ENCODE results near the gene TMEM273. TPM values are rescaled to one million over a fixed set of nuclear protein-coding genes. Genes with fewer than 3 reads are reported as not detected.

The TMEM273 gene
- total RNA-seq, 1 donor from 2014 or later, result not detected

- H3K27ac Mint-ChIP-seq, result no peak overlapping the region
- H3K9me3 Mint-ChIP-seq, result no peaks in the 10 kb centered on the region
- no peak overlapping the region for H3K4me3 Mint-ChIP-seq
- no peaks in the 10 kb centered on the region for H3K36me3 Mint-ChIP-seq
- peaks cover 4% of the 10 kb centered on the region for H3K4me1 Mint-ChIP-seq (ENCODE audit: unreplicated experiment)
- DNase-seq (ENCODE audit: extremely low spot score, unreplicated experiment), result no peak
- TF ChIP-seq CTCF (conservative IDR thresholded peaks at IDR 0.05), result no peak
- H3K27me3 Mint-ChIP-seq, result peaks cover 17% of the 10 kb centered on the region
Measured at GRCh38 chr10:49107111-49107886, 80.9 kb downstream of the TMEM273 start.

GRCh38 chr10:49106451-49106850 lies 81.7 kb downstream of the TMEM273 start:
- H3K9me3 Mint-ChIP-seq, result no peaks in the 10 kb centered on the region
- no peak overlapping the region for H3K27ac Mint-ChIP-seq
- no peak for DNase-seq (ENCODE audit: extremely low spot score, unreplicated experiment)
- no peak overlapping the region for H3K4me3 Mint-ChIP-seq
- no peaks in the 10 kb centered on the region for H3K36me3 Mint-ChIP-seq
- no peak for TF ChIP-seq CTCF (conservative IDR thresholded peaks at IDR 0.05)
- peaks cover 14% of the 10 kb centered on the region for H3K27me3 Mint-ChIP-seq
- H3K4me1 Mint-ChIP-seq (ENCODE audit: unreplicated experiment), result peaks cover 4% of the 10 kb centered on the region

- Mint-ChIP-seq H3K36me3 (no peaks in the 10 kb centered on the region), H3K4me1 (ENCODE audit: unreplicated experiment) (peaks cover 4% of the 10 kb centered on the region), H3K27me3 (peaks cover 10% of the 10 kb centered on the region), H3K27ac (no peak overlapping the region), H3K9me3 (no peaks in the 10 kb centered on the region), H3K4me3 (no peak overlapping the region)
- DNase-seq (ENCODE audit: extremely low spot score, unreplicated experiment), result no peak
- no peak for TF ChIP-seq CTCF (conservative IDR thresholded peaks at IDR 0.05)
Measured at GRCh38 chr10:49105076-49105475, 83.1 kb downstream of the TMEM273 start.

Other genes with a start within 250 kb of the TMEM273 start
- not detected in 2 replicates for gene LRRC18, start 248.6 kb downstream of the TMEM273 start, total RNA-seq (ENCODE audit: low replicate concordance)
- 0.12 and 2.6 TPM in 2 replicates for gene VSTM4, start 72.9 kb downstream of the TMEM273 start, total RNA-seq (ENCODE audit: low replicate concordance)
- gene FAM170B, start 54.4 kb downstream of the TMEM273 start, total RNA-seq (ENCODE audit: low replicate concordance), result not detected in 2 replicates
- gene C10orf71, start 110.8 kb upstream of the TMEM273 start, total RNA-seq (ENCODE audit: low replicate concordance), result not detected in 2 replicates
- gene DRGX, start 207.7 kb upstream of the TMEM273 start, total RNA-seq (ENCODE audit: low replicate concordance), result 0.21 and 0.22 TPM in 2 replicates

Measured in type B pancreatic cell (in vitro differentiated cells).